Mucosa of rectum (tissue), 2 donors: ENCODE measurements around the gene IDI2.
"Not testable (repeated sequence)": the region's sequence is repeated elsewhere in the genome, so short reads cannot be mapped to it uniquely, and the experiment has no call there.

Experiments
- H3K27ac ChIP-seq, 2 donors: one replicate each; pipeline ENCODE4 v1.7.0; 2013; ENCODE audit warnings: inconsistent platforms in 2 of 2, low read depth in 2 of 2, low read length in 2 of 2
- H3K27me3 ChIP-seq, 2 donors: one replicate each; pipeline ENCODE4 v1.7.0; 2013; ENCODE audit warnings: low read length in 2 of 2; ENCODE audit not compliant: control insufficient read depth in 2 of 2, insufficient read depth in 2 of 2
- H3K36me3 ChIP-seq, 2 donors: one replicate each; pipeline ENCODE4 v1.7.0; 2013; ENCODE audit warnings: low read length in 2 of 2; ENCODE audit not compliant: control insufficient read depth in 2 of 2, insufficient read depth in 2 of 2
- H3K4me1 ChIP-seq, 2 donors: one replicate each; pipeline ENCODE4 v1.7.0; 2013; ENCODE audit warnings: low read length in 2 of 2, mild to moderate bottlenecking in 1 of 2; ENCODE audit not compliant: control insufficient read depth in 2 of 2, insufficient read depth in 2 of 2
- H3K4me3 ChIP-seq, 2 donors: one replicate each; pipeline ENCODE4 v1.7.0; 2013; ENCODE audit warnings: low read length in 2 of 2
- H3K9ac ChIP-seq, 2 donors: one replicate each; pipeline ENCODE4 v1.7.0; 2013; ENCODE audit warnings: low read length in 2 of 2, low read depth in 1 of 2, mild to moderate bottlenecking in 1 of 2
- H3K9me3 ChIP-seq, 2 donors: one replicate each; pipeline ENCODE4 v1.7.0; 2013; ENCODE audit warnings: low read length in 2 of 2; ENCODE audit not compliant: control insufficient read depth in 2 of 2
- donor health status: healthy.
- donor health status: Normal muscosa, but diverticular disease.

IDI2 gene

DNA sequence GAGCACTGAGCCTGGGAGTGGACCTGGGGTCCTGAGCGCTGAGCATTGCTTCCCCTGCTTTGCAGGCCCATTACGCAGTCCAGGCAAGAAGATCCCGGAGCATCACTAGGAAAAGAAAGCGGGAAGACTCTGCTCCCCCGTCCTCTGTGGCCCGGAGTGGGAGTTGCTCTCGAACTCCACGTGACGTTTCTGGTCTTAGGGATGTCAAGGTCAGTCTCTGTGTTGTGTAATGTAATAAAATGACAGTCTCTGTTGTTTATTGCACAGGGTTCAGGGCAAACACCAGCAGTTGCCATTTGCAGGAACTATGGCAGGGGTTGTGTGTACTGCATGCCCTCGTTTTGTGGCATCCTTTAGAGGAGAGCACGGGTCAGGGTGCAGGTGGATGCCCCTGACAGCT lies 10.0 kb downstream of the IDI2 start:
- H3K27me3 ChIP-seq, result no peaks in the 10 kb centered on the region
- H3K9me3 ChIP-seq, result no peaks in the 10 kb centered on the region
- no peak overlapping the region for H3K27ac ChIP-seq
- peaks cover 60 to 61% of the 10 kb centered on the region in 2 donors for H3K36me3 ChIP-seq
- H3K4me1 ChIP-seq, result no peaks in the 10 kb centered on the region
- no peak overlapping the region for H3K4me3 ChIP-seq
- no peak overlapping the region for H3K9ac ChIP-seq

GRCh38 chr10:1011696-1012095 lies 14.0 kb downstream of the IDI2 start:
- Histone ChIP-seq H3K27me3 (no peaks in the 10 kb centered on the region), H3K36me3 (peaks cover 57 to 78% of the 10 kb centered on the region in 2 donors)

GRCh38 chr10:1010703-1011102 lies 15.0 kb downstream of the IDI2 start:
- Histone ChIP-seq H3K4me3 (no peak overlapping the region), H3K36me3 (peaks cover 55 to 79% of the 10 kb centered on the region in 2 donors), H3K9me3 (no peaks in the 10 kb centered on the region), H3K27ac (no peak overlapping the region), H3K4me1 (no peaks in the 10 kb centered on the region), H3K27me3 (no peaks in the 10 kb centered on the region), H3K9ac (no peak overlapping the region)

More at GRCh38 chr10:1011696-1012095, 14.0 kb downstream of the IDI2 start:
- Histone ChIP-seq H3K4me1 (no peaks in the 10 kb centered on the region), H3K4me3 (no peak overlapping the region), H3K9ac (no peak overlapping the region), H3K27ac (no peak overlapping the region), H3K9me3 (no peaks in the 10 kb centered on the region)

GRCh38 chr10:1009947-1010346 lies 15.7 kb downstream of the IDI2 start:
- not testable (repeated sequence) for H3K27me3 ChIP-seq, H3K9ac ChIP-seq, H3K4me1 ChIP-seq, H3K4me3 ChIP-seq, H3K27ac ChIP-seq, H3K9me3 ChIP-seq
- peaks cover 54 to 83% of the 10 kb centered on the region in 2 donors for H3K36me3 ChIP-seq

- no peak overlapping the region for H3K27ac ChIP-seq
- no peaks in the 10 kb centered on the region for H3K4me1 ChIP-seq
- H3K36me3 ChIP-seq, result peaks cover 58 to 87% of the 10 kb centered on the region in 2 donors
- no peaks in the 10 kb centered on the region for H3K27me3 ChIP-seq
- no peak overlapping the region for H3K9ac ChIP-seq
- no peaks in the 10 kb centered on the region for H3K9me3 ChIP-seq
- no peak overlapping the region for H3K4me3 ChIP-seq
Observed at GRCh38 chr10:1009071-1009494, 16.6 kb downstream of the IDI2 start.

DNA sequence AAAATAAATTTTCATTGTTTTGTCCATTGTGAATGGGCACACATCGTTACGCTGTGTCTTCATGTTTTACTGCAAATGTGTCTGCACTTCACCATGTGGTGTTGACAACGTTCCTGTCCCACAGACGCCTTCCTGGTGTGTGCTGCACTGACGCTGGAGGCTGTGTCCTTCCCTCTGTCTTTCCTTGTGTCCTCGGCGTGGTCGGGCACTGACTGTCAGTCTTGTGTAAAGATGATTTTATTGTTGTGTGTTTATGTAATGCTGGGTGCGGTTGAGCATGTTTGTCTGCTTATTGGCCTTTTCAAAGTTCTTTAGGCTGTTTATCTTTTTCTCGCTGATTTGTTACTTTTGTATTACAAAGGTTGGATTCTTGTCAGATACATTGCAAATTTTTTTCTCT lies 18.1 kb downstream of the IDI2 start:
- H3K9ac ChIP-seq, result no peak overlapping the region
- no peaks in the 10 kb centered on the region for H3K27me3 ChIP-seq
- H3K27ac ChIP-seq, result no peak overlapping the region
- no peaks in the 10 kb centered on the region for H3K4me1 ChIP-seq
- no peak overlapping the region for H3K4me3 ChIP-seq
- H3K36me3 ChIP-seq, result peaks cover 65 to 94% of the 10 kb centered on the region in 2 donors
- no peaks in the 10 kb centered on the region for H3K9me3 ChIP-seq

- Histone ChIP-seq H3K36me3 (peaks cover 63 to 93% of the 10 kb centered on the region in 2 donors), H3K27me3 (no peaks in the 10 kb centered on the region), H3K4me3 (no peak overlapping the region), H3K27ac (no peak overlapping the region), H3K9me3 (no peaks in the 10 kb centered on the region), H3K9ac (no peak overlapping the region), H3K4me1 (no peaks in the 10 kb centered on the region)
Observed at GRCh38 chr10:1006573-1006972, 19.1 kb downstream of the IDI2 start.

GRCh38 chr10:1003884-1004670 lies 21.6 kb downstream of the IDI2 start:
- Histone ChIP-seq H3K27ac (no peak overlapping the region), H3K27me3 (no peaks in the 10 kb centered on the region), H3K9ac (no peak overlapping the region), H3K36me3 (peaks cover 58 to 88% of the 10 kb centered on the region in 2 donors), H3K9me3 (no peaks in the 10 kb centered on the region), H3K4me3 (no peak overlapping the region), H3K4me1 (no peaks in the 10 kb centered on the region)

DNA sequence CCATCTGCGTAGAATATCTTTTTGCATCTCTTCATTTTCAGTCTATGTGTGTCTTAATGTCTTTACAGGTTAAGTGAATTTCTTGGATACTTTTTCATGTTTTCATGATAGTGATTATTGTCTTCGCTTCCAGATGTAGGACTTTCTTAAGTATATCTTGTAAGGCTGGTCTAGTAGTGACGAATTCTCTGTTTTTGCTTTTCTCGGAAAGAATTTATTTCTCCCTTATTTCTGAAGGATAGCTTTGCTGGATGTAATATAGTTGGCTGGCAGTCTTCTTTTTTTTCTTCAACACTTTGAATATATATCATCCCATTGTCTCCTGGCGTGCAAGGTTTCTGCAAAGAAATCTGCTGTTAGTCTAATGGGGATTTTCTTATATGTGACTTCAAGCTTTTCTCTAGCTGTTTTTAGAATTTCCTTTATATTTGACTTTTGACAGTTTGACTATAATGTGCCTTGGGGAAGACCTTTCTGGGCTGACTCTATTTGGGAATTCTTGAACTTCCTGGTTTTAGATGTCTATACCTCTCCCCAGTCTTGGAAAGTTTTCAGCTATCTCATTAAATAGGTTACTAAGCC lies 23.1 kb downstream of the IDI2 start:
- Histone ChIP-seq H3K27ac (no peak overlapping the region), H3K4me1 (no peaks in the 10 kb centered on the region), H3K4me3 (no peak overlapping the region), H3K9ac (no peak overlapping the region), H3K36me3 (peaks cover 67 to 86% of the 10 kb centered on the region in 2 donors), H3K27me3 (no peaks in the 10 kb centered on the region), H3K9me3 (no peaks in the 10 kb centered on the region)

GRCh38 chr10:997266-998022 lies 28.2 kb downstream of the IDI2 start:
- Histone ChIP-seq H3K36me3 (peaks cover 48 to 77% of the 10 kb centered on the region in 2 donors), H3K27ac (no peak overlapping the region), H3K9me3 (no peaks in the 10 kb centered on the region), H3K9ac (no peak overlapping the region), H3K4me3 (no peak overlapping the region), H3K27me3 (no peaks in the 10 kb centered on the region), H3K4me1 (no peaks in the 10 kb centered on the region)
